ENCODE data around the gene GABRP. TPM values are rescaled to one million over a fixed set of nuclear protein-coding genes. Genes with fewer than 3 reads are reported as not detected.

GABRP gene
- total RNA-seq, 2 experiments from 2014 or later: not detected

- CTCF ChIA-PET (ENCODE audit: unreplicated experiment): interaction anchor here (0.7 kb wide), 1 partner anchor 1629 kb away, joined by 4 read pairs; no protein-coding TSS in a partner anchor
Observed at GRCh38 chr5:170748951-170749471, 34.5 kb upstream of the GABRP start.

GRCh38 chr5:170749911-170750431, 33.6 kb upstream of the GABRP start:
- Histone ChIP-seq H3K9me3 (ENCODE audit: low read length) (no peaks in the 10 kb centered on the region), H3K36me3 (ENCODE audit: insufficient read depth, low read length) (no peaks in the 10 kb centered on the region), H4K20me1 (ENCODE audit: insufficient read depth, low read length) (no peaks in the 10 kb centered on the region), H3K4me3 (ENCODE audit: low read depth, low read length, poor library complexity, severe bottlenecking) (no peak overlapping the region), H3K79me2 (ENCODE audit: insufficient read depth, low read depth, low read length) (no peaks in the 10 kb centered on the region), H3K9me2 (ENCODE audit: insufficient read depth, low read length) (no peaks in the 10 kb centered on the region), H2AFZ (ENCODE audit: low read length) (no peak overlapping the region), H3K4me2 (ENCODE audit: low read length) (no peak overlapping the region), H3K27ac (ENCODE audit: low read depth, low read length, poor library complexity, severe bottlenecking) (no peak overlapping the region), H3K4me1 (ENCODE audit: insufficient read depth, low read length, poor library complexity, severe bottlenecking) (no peaks in the 10 kb centered on the region)
- POLR2A ChIA-PET: no interaction called here
- intact Hi-C loops (cut with micrococcal nuclease; ENCODE audit: unreplicated experiment): loop anchor here (10.0 kb wide), 1 partner anchor 145 kb away; no protein-coding TSS in a partner anchor
- no peak for DNase-seq (ENCODE audit: low spot score)
- no TSS peak for BruUV-seq (replicated peaks)
- CTCF ChIA-PET (ENCODE audit: unreplicated experiment): no interaction called here
- no peak for TF ChIP-seq EZH2phosphoT487 (IDR thresholded peaks at IDR 0.05; ENCODE audit: borderline replicate concordance, low read depth, low read length)
- TF ChIP-seq, protein P1, sequence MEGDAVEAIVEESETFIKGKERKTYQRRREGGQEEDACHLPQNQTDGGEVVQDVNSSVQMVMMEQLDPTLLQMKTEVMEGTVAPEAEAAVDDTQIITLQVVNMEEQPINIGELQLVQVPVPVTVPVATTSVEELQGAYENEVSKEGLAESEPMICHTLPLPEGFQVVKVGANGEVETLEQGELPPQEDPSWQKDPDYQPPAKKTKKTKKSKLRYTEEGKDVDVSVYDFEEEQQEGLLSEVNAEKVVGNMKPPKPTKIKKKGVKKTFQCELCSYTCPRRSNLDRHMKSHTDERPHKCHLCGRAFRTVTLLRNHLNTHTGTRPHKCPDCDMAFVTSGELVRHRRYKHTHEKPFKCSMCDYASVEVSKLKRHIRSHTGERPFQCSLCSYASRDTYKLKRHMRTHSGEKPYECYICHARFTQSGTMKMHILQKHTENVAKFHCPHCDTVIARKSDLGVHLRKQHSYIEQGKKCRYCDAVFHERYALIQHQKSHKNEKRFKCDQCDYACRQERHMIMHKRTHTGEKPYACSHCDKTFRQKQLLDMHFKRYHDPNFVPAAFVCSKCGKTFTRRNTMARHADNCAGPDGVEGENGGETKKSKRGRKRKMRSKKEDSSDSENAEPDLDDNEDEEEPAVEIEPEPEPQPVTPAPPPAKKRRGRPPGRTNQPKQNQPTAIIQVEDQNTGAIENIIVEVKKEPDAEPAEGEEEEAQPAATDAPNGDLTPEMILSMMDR (conservative IDR thresholded peaks at IDR 0.05; ENCODE audit: low read length): no peak

More at GRCh38 chr5:170748951-170749471, 34.5 kb upstream of the GABRP start:
- no TSS peak for BruUV-seq (replicated peaks)
- no peak overlapping the region for H2AFZ ChIP-seq (ENCODE audit: low read length)
- TF ChIP-seq, protein P1 (conservative IDR thresholded peaks at IDR 0.05; ENCODE audit: low read length): no peak
- no peak for TF ChIP-seq EZH2phosphoT487 (IDR thresholded peaks at IDR 0.05; ENCODE audit: borderline replicate concordance, low read depth, low read length)
- no peaks in the 10 kb centered on the region for H3K9me3 ChIP-seq (ENCODE audit: low read length)
- no peaks in the 10 kb centered on the region for H3K36me3 ChIP-seq (ENCODE audit: insufficient read depth, low read length)
- no peaks in the 10 kb centered on the region for H4K20me1 ChIP-seq (ENCODE audit: insufficient read depth, low read length)
- H3K9me2 ChIP-seq (ENCODE audit: insufficient read depth, low read length): no peaks in the 10 kb centered on the region
- H3K79me2 ChIP-seq (ENCODE audit: insufficient read depth, low read depth, low read length): no peaks in the 10 kb centered on the region
- no peak overlapping the region for H3K4me2 ChIP-seq (ENCODE audit: low read length)
- intact Hi-C loops (cut with micrococcal nuclease; ENCODE audit: unreplicated experiment): loop anchor here (10.0 kb wide), 1 partner anchor 146 kb away; no protein-coding TSS in a partner anchor
- no peak for DNase-seq (ENCODE audit: low spot score)
- POLR2A ChIA-PET: interaction anchor here (0.6 kb wide), 1 partner anchor 522 kb away, joined by 3 read pairs; no protein-coding TSS in a partner anchor
- H3K4me1 ChIP-seq (ENCODE audit: insufficient read depth, low read length, poor library complexity, severe bottlenecking): no peaks in the 10 kb centered on the region
- H3K27ac ChIP-seq (ENCODE audit: low read depth, low read length, poor library complexity, severe bottlenecking): no peak overlapping the region
- no peak overlapping the region for H3K4me3 ChIP-seq (ENCODE audit: low read depth, low read length, poor library complexity, severe bottlenecking)

GRCh38 chr5:170750791-170751190, 32.7 kb upstream of the GABRP start:
- POLR2A ChIA-PET: no interaction called here

More at GRCh38 chr5:170750791-170751190, 32.7 kb upstream of the GABRP start:
- H3K9me2 ChIP-seq (ENCODE audit: insufficient read depth, low read length): no peaks in the 10 kb centered on the region
- intact Hi-C loops (cut with micrococcal nuclease; ENCODE audit: unreplicated experiment): no loop called here
- H4K20me1 ChIP-seq (ENCODE audit: insufficient read depth, low read length): no peaks in the 10 kb centered on the region
- H3K4me2 ChIP-seq (ENCODE audit: low read length): no peak overlapping the region
- no peaks in the 10 kb centered on the region for H3K4me1 ChIP-seq (ENCODE audit: insufficient read depth, low read length, poor library complexity, severe bottlenecking)
- H3K9me3 ChIP-seq (ENCODE audit: low read length): no peaks in the 10 kb centered on the region
- H3K36me3 ChIP-seq (ENCODE audit: insufficient read depth, low read length): no peaks in the 10 kb centered on the region
- H3K27ac ChIP-seq (ENCODE audit: low read depth, low read length, poor library complexity, severe bottlenecking): no peak overlapping the region
- no peak overlapping the region for H2AFZ ChIP-seq (ENCODE audit: low read length)
- no peaks in the 10 kb centered on the region for H3K79me2 ChIP-seq (ENCODE audit: insufficient read depth, low read depth, low read length)
- DNase-seq (ENCODE audit: low spot score): no peak
- TF ChIP-seq, protein P1 (conservative IDR thresholded peaks at IDR 0.05; ENCODE audit: low read length): no peak
- no peak for TF ChIP-seq EZH2phosphoT487 (IDR thresholded peaks at IDR 0.05; ENCODE audit: borderline replicate concordance, low read depth, low read length)
- BruUV-seq (replicated peaks): no TSS peak
- H3K4me3 ChIP-seq (ENCODE audit: low read depth, low read length, poor library complexity, severe bottlenecking): no peak overlapping the region
- CTCF ChIA-PET (ENCODE audit: unreplicated experiment): interaction anchor here (0.5 kb wide), 1 partner anchor 592 kb away, joined by 4 read pairs; no protein-coding TSS in a partner anchor
